Esophagus muscularis mucosa (tissue), 4 donors: ENCODE results near the gene TRPC3. TPM values are rescaled to one million over a fixed set of nuclear protein-coding genes. Genes with fewer than 3 reads are reported as not detected.
A peak's percentile ranks its signal among the peaks of the same experiment; 100 is the strongest.

Experiments
- DNase-seq: peaks from one replicate; pipeline ENCODE4 v3.0.0-alpha.2; 2017; ENCODE audit errors: extremely low spot score
- H3K27ac ChIP-seq, 4 donors: fragments of 200-600 bp; sonication (generic); replicated peaks in 1 of 4; 1 replicate in 3 of 4; 2 replicates in 1 of 4; pipeline ENCODE4 v1.5.1; 2016 to 2019; ENCODE audit warnings: mild to moderate bottlenecking in 1 of 4
- H3K27me3 ChIP-seq, 4 donors: fragments of 200-600 bp; sonication (generic); one replicate each; pipeline versions ENCODE4 v1.5.1 to v1.6.0; 2016 to 2019
- H3K36me3 ChIP-seq, 4 donors: fragments of 200-600 bp; sonication (generic); one replicate each; pipeline ENCODE4 v1.5.1; 2016 to 2019
- H3K4me1 ChIP-seq, 4 donors: fragments of 200-600 bp; sonication (generic); one replicate each; pipeline ENCODE4 v1.5.1; 2016 to 2019
- H3K4me3 ChIP-seq, 4 donors: fragments of 200-600 bp; sonication (generic); 1 replicate in 2 of 4; 2 replicates in 2 of 4; pipeline ENCODE4 v1.5.1; 2016 to 2019; ENCODE audit warnings: mild to moderate bottlenecking in 4 of 4, moderate library complexity in 1 of 4
- H3K9me3 ChIP-seq, 4 donors: fragments of 200-600 bp; sonication (generic); 1 replicate in 3 of 4; 2 replicates in 1 of 4; pipeline ENCODE4 v1.5.1; 2016 to 2019
- CTCF ChIP-seq, 3 experiments: fragments of 200-600 bp in 2 of 3; fragments of 450-650 bp in 1 of 3; sonication (generic) in 2 of 3; IDR thresholded peaks; one replicate each; pipeline ENCODE4 v1.5.1; 2017 to 2019; ENCODE audit warnings: antibody characterized with exemption in 3 of 3, mild to moderate bottlenecking in 2 of 3, moderate library complexity in 1 of 3
- EP300 ChIP-seq: sonication (generic); formaldehyde crosslinking; IDR thresholded peaks from one replicate; pipeline ENCODE4 v1.6.1; 2017; ENCODE audit warnings: antibody characterized with exemption
- POLR2A ChIP-seq: fragments of 450-650 bp; IDR thresholded peaks from one replicate; pipeline ENCODE4 v1.6.1; 2017; ENCODE audit warnings: antibody characterized with exemption, moderate library complexity, mild to moderate bottlenecking, low read depth
- POLR2AphosphoS5 ChIP-seq, 2 donors: sonication (generic); formaldehyde crosslinking; IDR thresholded peaks; one replicate each; pipeline ENCODE4 v1.6.1; 2017; ENCODE audit warnings: antibody characterized with exemption in 2 of 2
- WGBS: methylation state at CpG from one replicate; pipeline ENCODE4 v1.1.5; 2018; 5-methylcytosine and 5-hydroxymethylcytosine counted together
- intact Hi-C: fragments of 100-400 bp; cut with DNase I; formaldehyde crosslinking; loops from one replicate; pipeline ENCODE4 v1.15.1; 2023
- total RNA-seq, 4 donors: library from RNA; depleted of rRNA; stranded (reverse); fragments of >200 nt; gene quantifications; one replicate each; pipeline versions ENCODE4 v1.1.0 to v1.2.1, GENCODE V29; 2016

Gene TRPC3
- total RNA-seq, 4 donors from 2014 or later, result 0.42 to 0.71 (median 0.62) TPM

- Histone ChIP-seq H3K9me3 (no peaks in the 10 kb centered on the region), H3K27ac (no peak overlapping the region), H3K4me3 (no peak overlapping the region), H3K36me3 (no peaks in the 10 kb centered on the region), H3K4me1 (peaks cover 0 to 1% (median 0%) of the 10 kb centered on the region in 4 donors), H3K27me3 (no peaks in the 10 kb centered on the region)
- intact Hi-C loops, result loop anchor here (10.0 kb wide), 1 partner anchor 279 kb away; the partner anchor contains the start of gene BLTP1
- DNase-seq, result no peak
- TF ChIP-seq POLR2AphosphoS5 (IDR thresholded peaks at IDR 0.05) (no peak), EP300 (no peak), CTCF (IDR thresholded peaks at IDR 0.05) (no peak), POLR2A (no peak)
- 91% methylated on average over 6 of the region's 6 CpGs for WGBS
These were observed 75.8 kb downstream of the TRPC3 start for GRCh38 chr4:121876070-121876469.

- H3K36me3 ChIP-seq, result no peaks in the 10 kb centered on the region
- WGBS, result 48% methylated on average over 2 of the region's 2 CpGs
- H3K4me3 ChIP-seq, result no peak overlapping the region
- H3K9me3 ChIP-seq, result no peaks in the 10 kb centered on the region
- TF ChIP-seq POLR2A (no peak), EP300 (no peak), CTCF (IDR thresholded peaks at IDR 0.05) (no peak), POLR2AphosphoS5 (IDR thresholded peaks at IDR 0.05) (no peak)
- H3K27me3 ChIP-seq, result no peaks in the 10 kb centered on the region
- no peak for DNase-seq
- no peak overlapping the region for H3K27ac ChIP-seq
- intact Hi-C loops, result loop anchor here (10.0 kb wide), 1 partner anchor 279 kb away; the partner anchor contains the start of gene BLTP1
- H3K4me1 ChIP-seq, result peaks cover 0 to 5% (median 2%) of the 10 kb centered on the region in 4 donors
These were observed 76.2 kb downstream of the TRPC3 start for GRCh38 chr4:121875652-121876051.

- intact Hi-C loops, result loop anchor here (10.0 kb wide), 1 partner anchor 281 kb away; the partner anchor contains the start of gene BLTP1
- no peak for TF ChIP-seq CTCF (IDR thresholded peaks at IDR 0.05)
- TF ChIP-seq POLR2A, result no peak
- TF ChIP-seq POLR2AphosphoS5 (IDR thresholded peaks at IDR 0.05), result no peak
- no peak for TF ChIP-seq EP300
- no peaks in the 10 kb centered on the region for H3K9me3 ChIP-seq
- H3K4me1 ChIP-seq, result peaks cover 0 to 18% (median 13%) of the 10 kb centered on the region in 4 donors
- no peak overlapping the region for H3K4me3 ChIP-seq
- no peak for DNase-seq
- H3K27ac ChIP-seq, result no peak overlapping the region
- no peaks in the 10 kb centered on the region for H3K36me3 ChIP-seq
- H3K27me3 ChIP-seq, result no peaks in the 10 kb centered on the region
- WGBS, result 54% methylated on average over 3 of the region's 3 CpGs
These were observed 78.3 kb downstream of the TRPC3 start for GRCh38 chr4:121873604-121874003.

- no peaks in the 10 kb centered on the region for H3K27me3 ChIP-seq
- no peaks in the 10 kb centered on the region for H3K9me3 ChIP-seq
- H3K4me3 ChIP-seq, result peak within 1 kb of the TSS; percentile 81 to 92 (median 88)
- peaks cover 0 to 18% (median 13%) of the 10 kb centered on the region in 4 donors for H3K4me1 ChIP-seq
- DNase-seq, result peak; percentile 100
- TF ChIP-seq CTCF (IDR thresholded peaks at IDR 0.05), result no peak
- peak; percentile 57 for TF ChIP-seq POLR2A
- TF ChIP-seq POLR2AphosphoS5 (IDR thresholded peaks at IDR 0.05), result peak; percentile 92 to 94
- 2% methylated on average over 24 of the region's 58 CpGs for WGBS
- intact Hi-C loops, result loop anchor here (5.0 to 10.0 kb wide), 2 partner anchors 43 to 285 kb away; partner anchors contain the start of gene BLTP1
- peaks cover 5 to 10% (median 7%) of the 10 kb centered on the region in 4 donors for H3K36me3 ChIP-seq
- peak within 1 kb of the TSS; percentile 92 to 96 (median 94) for H3K27ac ChIP-seq
These were observed 81.7 kb downstream of the TRPC3 start, which contains the start of gene BBS7 for GRCh38 chr4:121869841-121870822. TSS of gene BBS7 (minus strand) at chr4:121870474. CDS start at chr4:121870313, 161 bp downstream.
